ENCODE results near the gene ANKRD18A.
A peak's percentile ranks its signal among the peaks of the same experiment; 100 is the strongest.
"Not testable (repeated sequence)": the region's sequence is repeated elsewhere in the genome, so short reads cannot be mapped to it uniquely, and the experiment has no call there.

ANKRD18A gene

DNA sequence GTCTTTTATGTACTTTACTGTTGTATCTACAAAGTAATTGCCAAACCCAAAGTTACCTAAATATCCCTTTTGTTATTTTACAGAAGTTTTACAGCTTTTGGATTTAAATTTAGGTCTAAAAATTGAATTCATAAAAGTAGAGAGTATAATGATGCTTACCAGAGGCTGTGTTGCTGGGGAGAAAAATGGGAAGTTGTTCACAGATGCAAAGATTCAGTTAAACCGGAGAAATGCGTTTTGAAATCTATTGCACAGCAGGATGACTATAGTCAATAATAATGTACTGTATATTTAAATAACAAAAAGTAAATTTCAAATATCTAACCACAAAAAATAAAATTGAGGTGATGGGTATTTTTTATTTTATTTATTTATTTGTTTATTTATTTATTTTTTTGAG, 2.6 kb upstream of the ANKRD18A start:
- DNase-seq = no peak

- no peak for DNase-seq
Measured at GRCh38 chr9:38622288-38622674, 1.9 kb upstream of the ANKRD18A start.

DNA sequence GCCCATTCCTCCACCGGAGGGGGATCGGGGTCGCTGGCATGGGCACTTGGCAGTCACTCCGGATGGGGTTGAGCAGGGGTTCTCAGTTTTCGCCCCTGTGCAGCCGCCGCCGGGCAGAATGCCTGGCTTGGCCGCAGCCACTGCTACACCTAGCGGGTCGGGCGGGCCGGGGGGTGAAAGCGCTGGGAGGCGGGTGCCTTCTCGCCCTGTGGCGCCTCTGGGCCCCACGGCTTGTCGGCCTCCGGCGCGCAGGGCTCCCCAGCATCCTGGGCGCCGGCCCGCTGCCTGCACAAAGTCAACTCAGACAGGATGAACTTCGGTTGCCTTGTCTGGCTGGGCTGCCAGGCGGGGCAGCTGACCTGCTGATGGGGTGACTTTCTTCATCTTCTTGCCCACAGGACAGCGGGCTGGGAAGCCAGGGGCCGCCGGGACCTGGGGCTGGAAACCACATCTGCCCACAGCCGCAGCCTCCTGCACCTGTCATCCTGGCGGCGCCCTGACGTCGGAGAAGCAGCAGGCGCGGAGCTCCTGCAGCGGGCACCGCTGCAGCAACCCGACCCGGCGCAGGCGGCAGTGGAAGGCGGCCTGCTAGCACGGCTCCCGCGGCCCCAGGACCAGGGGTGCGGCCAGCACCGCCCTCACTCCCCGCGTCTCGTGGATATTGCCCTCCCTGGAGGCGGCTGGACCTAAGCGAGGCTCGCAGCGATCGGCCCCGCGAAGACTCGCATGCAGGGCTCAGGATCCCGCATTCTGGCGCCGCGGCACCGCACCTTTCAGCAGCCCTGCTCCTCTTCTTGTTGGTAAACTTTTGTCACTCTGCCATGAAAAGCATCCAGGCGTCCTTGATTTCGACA, 1.3 kb upstream of the ANKRD18A start:
- DNase-seq = peak; percentile 49

- DNase-seq = peak; percentile 21
Measured at GRCh38 chr9:38619556-38620447, 594 bp downstream of the ANKRD18A start.

- DNase-seq = not testable (repeated sequence)
Measured at GRCh38 chr9:38598029-38598745, 22.2 kb downstream of the ANKRD18A start.

DNA sequence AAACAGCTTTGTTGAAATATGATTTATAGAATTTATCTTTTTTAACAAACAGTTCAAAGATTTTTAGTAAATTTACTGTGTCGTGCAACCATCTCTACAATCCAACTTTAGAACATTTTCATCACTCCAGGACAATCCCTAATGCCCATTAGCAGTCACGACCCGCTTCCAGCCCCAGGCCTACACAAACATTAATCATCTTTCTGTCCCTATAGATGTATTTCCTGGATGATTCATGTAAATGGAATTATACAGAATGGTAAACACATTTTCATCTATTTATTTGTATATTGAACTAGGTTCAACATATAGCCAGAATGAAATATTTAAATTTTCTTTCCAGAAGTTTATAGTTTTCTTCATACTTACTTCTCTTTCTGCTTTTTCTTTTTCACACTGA, 25.3 kb downstream of the ANKRD18A start:
- not testable (repeated sequence) for DNase-seq

DNA sequence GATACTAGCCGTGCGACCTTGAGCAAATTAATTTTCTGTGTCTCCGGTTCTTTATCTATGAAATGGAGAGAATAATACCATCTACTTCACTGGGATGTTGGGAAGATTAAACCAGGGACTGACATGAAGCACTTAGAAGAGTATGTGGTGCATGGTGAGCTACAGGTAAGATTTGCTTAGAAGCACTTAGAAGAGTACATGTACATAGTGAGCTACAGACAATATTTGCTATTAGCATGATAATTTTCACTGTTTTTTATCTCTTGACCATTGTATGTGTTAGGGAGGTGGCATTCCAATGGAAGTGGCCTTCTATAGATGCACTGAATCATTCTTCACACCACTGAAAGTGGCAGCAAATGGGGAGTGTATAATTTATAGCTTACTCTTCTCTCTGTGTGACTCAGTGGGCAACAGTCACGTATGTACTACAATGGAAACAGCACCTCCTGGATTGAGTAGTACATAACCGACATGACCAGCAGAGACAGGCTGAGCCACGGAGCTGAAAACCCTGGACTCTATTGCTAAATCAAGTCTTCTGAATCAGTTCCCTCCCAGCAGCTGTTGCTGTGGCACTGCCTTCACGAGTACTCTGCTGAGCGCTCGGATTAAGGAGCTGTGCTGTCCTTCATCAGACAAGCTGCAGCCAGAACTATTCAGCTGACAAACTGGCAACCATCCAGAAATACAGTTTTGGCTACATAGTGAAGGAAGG, 28.9 kb downstream of the ANKRD18A start:
- DNase-seq = not testable (repeated sequence)

GRCh38 chr9:38583765-38584164, 36.6 kb downstream of the ANKRD18A start:
- DNase-seq = not testable (repeated sequence)

DNA sequence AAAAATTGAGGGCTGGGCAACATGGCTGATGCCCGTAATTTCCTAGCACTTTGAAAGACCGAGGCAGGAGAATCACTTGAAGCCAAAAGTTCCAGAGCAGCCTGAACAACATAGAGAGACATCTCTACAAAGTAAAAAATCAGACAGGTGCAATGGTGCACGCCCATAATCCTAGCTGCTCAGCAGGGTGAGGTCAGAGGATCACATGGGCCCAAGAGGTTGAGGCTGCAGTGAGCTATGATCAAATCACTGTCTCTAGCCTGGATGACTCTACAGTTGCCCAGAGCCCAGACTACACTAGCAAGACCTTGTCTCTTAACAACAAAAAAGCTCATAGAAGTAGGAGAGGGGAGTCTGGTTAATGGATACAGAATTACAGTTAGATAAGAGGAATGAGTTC, 40.3 kb downstream of the ANKRD18A start:
- DNase-seq = not testable (repeated sequence)

DNA sequence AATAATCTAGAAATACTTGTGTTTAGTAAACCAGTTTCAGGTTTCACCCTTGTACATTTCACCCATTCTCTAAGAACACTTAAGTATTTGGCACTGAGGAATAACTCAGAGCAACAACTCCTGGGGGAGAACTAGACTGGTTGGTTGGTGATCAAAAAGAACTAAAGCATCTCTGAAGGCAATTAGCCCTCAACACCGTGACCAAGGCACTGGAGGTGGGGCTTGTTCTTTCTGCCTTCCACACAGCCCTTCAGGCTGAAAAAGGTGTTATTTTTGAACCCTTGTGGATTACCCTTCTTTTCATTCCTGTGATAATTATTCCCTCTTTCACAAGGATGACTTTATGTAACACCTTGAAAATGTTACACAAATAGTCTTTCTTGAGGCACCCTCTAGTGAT, 44.2 kb downstream of the ANKRD18A start:
- not testable (repeated sequence) for DNase-seq

GRCh38 chr9:38566048-38566447, 54.3 kb downstream of the ANKRD18A start:
- not testable (repeated sequence) for DNase-seq

DNA sequence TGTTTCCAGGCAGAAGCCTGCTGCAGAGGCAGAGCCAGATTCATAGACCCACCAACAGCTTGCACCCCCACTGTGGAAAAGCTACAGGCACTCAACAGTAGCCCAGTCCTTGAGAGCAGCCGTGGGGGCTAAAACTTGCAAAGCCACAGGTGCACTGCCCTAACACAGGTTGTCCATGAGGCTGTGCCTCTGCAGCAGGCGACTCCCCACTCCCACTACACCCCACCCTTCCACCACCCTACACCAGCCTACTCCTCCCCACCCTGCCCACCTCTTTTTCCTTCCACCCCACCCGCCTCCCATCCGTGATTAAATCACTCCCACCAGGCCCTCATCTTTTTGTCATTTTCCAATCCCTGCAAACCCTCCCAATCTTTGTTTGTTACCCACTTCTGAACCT, 55.2 kb downstream of the ANKRD18A start:
- DNase-seq = not testable (repeated sequence)

DNA sequence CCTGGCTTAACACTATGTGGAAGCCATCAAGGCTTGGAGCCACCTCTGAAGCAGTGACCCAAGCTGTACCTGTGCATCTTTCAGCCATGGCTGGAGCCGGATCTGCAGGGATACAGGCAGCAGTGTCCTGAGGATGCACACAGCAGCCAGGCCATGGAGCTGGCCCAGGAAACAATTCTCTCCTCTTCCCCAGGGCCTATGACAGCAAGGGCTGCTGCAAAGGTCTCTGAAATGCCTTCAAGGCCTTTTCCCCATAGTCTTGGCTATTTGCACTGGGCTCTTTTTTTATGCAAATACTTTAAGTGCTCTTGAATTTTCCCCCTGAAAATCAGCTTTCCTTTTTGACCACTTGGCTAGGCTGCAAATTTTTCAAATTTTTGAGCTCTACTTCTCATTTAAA, 56.5 kb downstream of the ANKRD18A start:
- DNase-seq = not testable (repeated sequence)

DNA sequence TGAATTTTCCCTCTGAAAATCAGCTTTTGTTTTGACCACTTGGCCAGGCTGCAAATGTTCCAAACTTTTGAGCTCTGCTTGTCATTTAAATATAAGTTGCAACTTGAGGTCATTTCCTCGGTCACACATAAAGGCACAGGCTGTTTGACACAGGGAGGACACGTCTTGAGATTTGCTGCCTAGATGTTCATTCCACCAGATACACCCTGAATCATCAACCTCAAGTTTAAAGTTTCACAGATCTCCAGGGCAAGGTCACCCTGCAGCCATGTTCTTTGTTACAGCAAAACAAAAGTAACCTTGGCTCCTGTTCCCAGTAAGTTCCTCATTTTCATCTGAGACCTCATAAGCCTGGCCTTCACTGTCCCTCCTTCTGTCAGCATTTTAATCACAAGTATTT, 59.3 kb downstream of the ANKRD18A start:
- not testable (repeated sequence) for DNase-seq

DNA sequence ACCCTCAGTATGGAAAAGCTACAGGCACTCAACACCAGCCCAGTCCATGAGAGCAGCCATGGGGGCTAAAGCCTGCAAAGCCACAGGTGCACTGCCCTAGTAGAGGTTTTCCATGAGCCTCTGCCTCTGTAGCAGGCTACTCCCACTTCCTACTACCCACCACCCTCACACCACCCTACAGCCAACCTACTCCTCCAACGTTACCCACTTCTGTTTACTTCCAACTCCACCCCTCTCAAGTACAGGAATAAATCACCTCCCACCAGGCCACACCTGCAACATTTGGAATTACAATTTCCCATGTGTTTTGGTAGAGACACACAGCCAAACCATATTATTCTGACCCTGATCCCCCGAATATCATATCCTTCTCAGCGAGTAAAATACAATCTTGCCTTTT, 61.2 kb downstream of the ANKRD18A start:
- not testable (repeated sequence) for DNase-seq

- not testable (repeated sequence) for DNase-seq
Measured at GRCh38 chr9:38557746-38558145, 62.6 kb downstream of the ANKRD18A start.

DNA sequence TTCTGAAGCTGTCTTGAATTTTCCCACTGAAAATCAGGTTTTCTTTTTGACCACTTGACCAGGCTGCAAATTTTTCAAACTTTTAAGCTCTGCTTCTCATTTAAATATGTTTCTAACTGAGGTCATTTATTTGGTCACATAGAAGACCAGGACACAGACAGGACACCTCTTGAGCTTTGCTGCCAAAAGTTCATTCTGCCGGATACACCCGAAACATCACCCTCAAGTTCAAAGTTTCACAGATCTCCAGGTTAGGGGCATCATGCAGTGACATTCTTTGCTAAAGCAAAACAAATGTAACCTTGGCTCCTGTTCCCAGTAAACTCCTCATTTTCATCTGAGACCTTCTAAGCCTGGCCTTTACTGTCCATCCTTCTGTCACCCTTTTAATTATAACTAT, 65.4 kb downstream of the ANKRD18A start:
- DNase-seq = not testable (repeated sequence)

GRCh38 chr9:38553019-38553418, 67.4 kb downstream of the ANKRD18A start:
- DNase-seq = not testable (repeated sequence)

DNA sequence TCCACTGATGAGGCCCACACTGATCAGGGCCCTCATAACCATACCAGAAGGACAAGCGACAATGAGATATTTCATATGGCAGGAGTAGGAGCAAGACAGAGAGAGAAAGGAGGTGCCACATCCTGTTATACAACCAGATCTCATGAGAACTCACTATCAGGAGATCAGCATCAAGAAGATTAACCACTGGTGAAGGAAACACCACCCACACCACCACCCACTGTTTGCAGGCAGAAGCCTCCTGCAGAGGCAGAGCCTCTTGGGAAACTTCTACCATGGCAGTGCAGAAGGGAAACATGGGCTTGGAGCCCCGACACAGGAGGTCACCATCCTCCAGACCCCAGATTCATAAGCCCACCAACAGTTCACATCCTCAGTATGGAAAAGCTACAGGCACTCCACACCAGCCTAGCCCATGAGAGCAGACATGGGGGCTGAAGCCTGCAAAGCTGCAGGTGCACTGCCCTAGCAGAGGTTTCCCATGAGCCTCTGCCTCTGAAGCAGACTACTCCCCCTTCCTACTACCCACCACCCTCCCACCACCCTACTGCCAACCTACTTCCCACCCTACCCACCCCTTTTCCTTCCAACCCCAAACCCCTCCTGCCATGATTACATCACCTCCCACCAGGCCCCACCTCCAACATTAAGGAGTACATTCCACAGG, 73.8 kb downstream of the ANKRD18A start:
- DNase-seq = peak; percentile 48

- DNase-seq = not testable (repeated sequence)
Measured at GRCh38 chr9:38540535-38540934, 79.9 kb downstream of the ANKRD18A start.

GRCh38 chr9:38529317-38529716, 91.1 kb downstream of the ANKRD18A start:
- no peak for DNase-seq

DNA sequence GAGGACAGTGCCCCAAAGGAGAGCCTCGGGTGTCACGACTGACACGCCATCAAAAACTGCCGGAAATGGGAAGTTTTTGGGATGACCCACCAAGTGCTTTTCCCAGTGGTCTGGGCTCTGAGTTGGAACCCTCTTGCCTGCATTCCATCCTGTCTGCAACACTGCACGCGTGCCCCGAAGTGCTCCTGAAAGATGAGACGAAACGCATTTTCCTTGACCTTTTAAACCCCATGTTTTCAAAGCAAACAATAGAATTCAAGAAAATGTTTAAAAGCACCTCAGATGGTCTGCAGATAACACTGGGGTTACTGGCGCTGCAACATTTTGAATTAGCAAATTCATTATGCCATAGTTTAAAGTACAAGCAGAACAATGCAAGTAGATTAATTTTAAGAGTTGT, 92.9 kb downstream of the ANKRD18A start:
- DNase-seq = no peak

All from CD4-positive, alpha-beta T cell treated with Interleukin-10 for 1 hour (primary cell).